A549 (cell line): ENCODE measurements around the gene COPB1. TPM values are rescaled to one million over a fixed set of nuclear protein-coding genes. Genes with fewer than 3 reads are reported as not detected.

ENCODE experiments used
- ATAC-seq, 2 experiments: fragments of 200-7000 bp in 1 of 2; fragments of >200 bp in 1 of 2; cut with Nextera tagmentation in 1 of 2; cut with Tn5 transposase in 1 of 2; 3 replicates each; pipeline versions ENCODE4 v1.8.0 to v1.9.1; 2018 to 2020; ENCODE audit warnings: mild to moderate bottlenecking in 1 of 2, moderate library complexity in 1 of 2
- CTCF ChIA-PET: fragments of 300-600 bp; sonication (Branson Sonifier 250); formaldehyde crosslinking; extraction: SDS; loops from one replicate; lab custom pipeline; 2021; ENCODE audit warnings: antibody characterized with exemption, inconsistent platforms; lab: Yijun Ruan, JAX
- POLR2A ChIA-PET: fragments of 350-600 bp; formaldehyde crosslinking; extraction: SDS; loops from one replicate; lab custom pipeline; 2021; ENCODE audit warnings: antibody characterized with exemption, inconsistent platforms; lab: Yijun Ruan, JAX
- DNase-seq, 2 experiments: peaks; one replicate each; pipeline versions ENCODE4 v3.0.0 to v3.0.0-alpha.2; 2011 to 2016; ENCODE audit warnings: low read depth in 1 of 2, low spot score in 1 of 2
- FAIRE-seq: peaks from 2 replicates; lab custom pipeline; 2011; peaks lifted over from hg19 to GRCh38; lab: Jason Lieb, UNC
- H3K27ac ChIP-seq, 2 experiments: fragments of >200 bp; sonication (Bioruptor Twin); formaldehyde crosslinking; 3 replicates each; pipeline ENCODE4 v1.5.1; 2016 to 2017
- H3K4me1 ChIP-seq: fragments of >200 bp; sonication (Bioruptor Twin); formaldehyde crosslinking; 3 replicates; pipeline ENCODE4 v1.6.1; 2016
- H3K4me2 ChIP-seq: fragments of >200 bp; sonication (Bioruptor Twin); formaldehyde crosslinking; 3 replicates; pipeline ENCODE4 v1.6.1; 2016
- H3K4me3 ChIP-seq: fragments of >200 bp; sonication (Bioruptor Twin); formaldehyde crosslinking; 3 replicates; pipeline ENCODE4 v1.5.1; 2016
- H3K9me3 ChIP-seq: fragments of >200 bp; sonication (Bioruptor Twin); formaldehyde crosslinking; 3 replicates; pipeline ENCODE4 v1.6.1; 2016
- ATOH8 ChIP-seq: fragments of 250-450 bp; sonication (Bioruptor Pico); IDR thresholded peaks from 2 replicates; pipeline ENCODE4 v1.5.0; 2020; ENCODE audit warnings: low read depth, mild to moderate bottlenecking, moderate library complexity
- BCL3 ChIP-seq: fragments of >200 bp; sonication (Bioruptor Twin); formaldehyde crosslinking; IDR thresholded peaks from 3 replicates; pipeline ENCODE4 v1.6.1; 2016
- BHLHE40 ChIP-seq: IDR thresholded peaks from 2 replicates; pipeline ENCODE4 v1.6.1; 2012; ENCODE audit warnings: low read depth, low read length, inconsistent platforms
- CEBPB ChIP-seq, 2 experiments: fragments of >200 bp in 1 of 2; sonication (Bioruptor Twin) in 1 of 2; formaldehyde crosslinking in 1 of 2; IDR thresholded peaks; 2 replicates each; pipeline ENCODE4 v1.6.1; 2012 to 2016
- CHD4 ChIP-seq: fragments of 200-600 bp; sonication (generic); IDR thresholded peaks from 2 replicates; pipeline ENCODE4 v1.6.1; 2016; ENCODE audit warnings: antibody characterized with exemption, mild to moderate bottlenecking, borderline replicate concordance
- CTCF ChIP-seq: fragments of >200 bp; sonication (Bioruptor Twin); formaldehyde crosslinking; IDR thresholded peaks from 3 replicates; pipeline ENCODE4 v1.5.1; 2016
- EHF ChIP-seq: fragments of 250-450 bp; sonication (Bioruptor Pico); IDR thresholded peaks from 2 replicates; pipeline ENCODE4 v1.5.0; 2020; ENCODE audit warnings: mild to moderate bottlenecking
- ELK1 ChIP-seq: fragments of 150-350 bp; IDR thresholded peaks from 2 replicates; pipeline ENCODE4 v1.6.1; 2014; ENCODE audit warnings: low read depth, mild to moderate bottlenecking, low read length
- HOXB5 ChIP-seq: fragments of 250-450 bp; sonication (Bioruptor Pico); IDR thresholded peaks from 2 replicates; pipeline ENCODE4 v1.5.0; 2020; ENCODE audit warnings: mild to moderate bottlenecking, moderate library complexity
- JUNB ChIP-seq: fragments of >200 bp; sonication (Bioruptor Twin); formaldehyde crosslinking; IDR thresholded peaks from 2 replicates; pipeline ENCODE4 v1.6.1; 2016
- KDM1A ChIP-seq: fragments of 200-600 bp; sonication (generic); IDR thresholded peaks from 2 replicates; pipeline ENCODE4 v1.6.1; 2016; ENCODE audit warnings: low read depth, mild to moderate bottlenecking
- KDM5A ChIP-seq: fragments of 200-600 bp; sonication (generic); IDR thresholded peaks from 2 replicates; pipeline ENCODE4 v1.6.1; 2016; ENCODE audit warnings: antibody characterized with exemption, mild to moderate bottlenecking
- MAX ChIP-seq: IDR thresholded peaks from 2 replicates; pipeline ENCODE4 v1.6.1; 2012
- NFE2L2 ChIP-seq: fragments of 150-350 bp; conservative IDR thresholded peaks from 2 replicates; pipeline ENCODE4 v1.6.1; 2014; ENCODE audit warnings: low read length
- NR3C1 ChIP-seq: fragments of >200 bp; sonication (Bioruptor Twin); formaldehyde crosslinking; IDR thresholded peaks from 3 replicates; pipeline ENCODE4 v1.6.1; 2017
- PHF8 ChIP-seq: fragments of 200-600 bp; sonication (generic); IDR thresholded peaks from 2 replicates; pipeline ENCODE4 v1.6.1; 2016; ENCODE audit warnings: low read depth, mild to moderate bottlenecking, antibody characterized with exemption, moderate library complexity, borderline replicate concordance
- POLR2AphosphoS2 ChIP-seq: conservative IDR thresholded peaks from 2 replicates; pipeline ENCODE4 v1.6.1; 2012; ENCODE audit warnings: low read length, improper control_type of control experiment, inconsistent platforms
- RARB ChIP-seq: fragments of 250-450 bp; sonication (Bioruptor Pico); IDR thresholded peaks from 2 replicates; pipeline ENCODE4 v1.8.0; 2021; ENCODE audit warnings: mild to moderate bottlenecking, moderate library complexity
- RCOR1 ChIP-seq: fragments of 150-350 bp; IDR thresholded peaks from 2 replicates; pipeline ENCODE4 v1.6.1; 2014; ENCODE audit warnings: antibody characterized with exemption, low read length, low read depth
- REST ChIP-seq: fragments of 200-600 bp; sonication (generic); IDR thresholded peaks from 2 replicates; pipeline ENCODE4 v1.6.1; 2016; ENCODE audit warnings: antibody characterized with exemption, mild to moderate bottlenecking, moderate library complexity
- SMC3 ChIP-seq: fragments of >200 bp; sonication (Bioruptor Twin); formaldehyde crosslinking; IDR thresholded peaks from 3 replicates; pipeline ENCODE4 v1.6.1; 2018; ENCODE audit warnings: inconsistent platforms
- SREBF2 ChIP-seq: fragments of 450-650 bp; IDR thresholded peaks from 2 replicates; pipeline ENCODE4 v1.6.1; 2014; ENCODE audit warnings: mild to moderate bottlenecking, moderate library complexity
- TFCP2L1 ChIP-seq: fragments of 250-450 bp; sonication (Bioruptor Pico); IDR thresholded peaks from 2 replicates; pipeline ENCODE4 v1.5.0; 2021; ENCODE audit warnings: mild to moderate bottlenecking
- ZSCAN20 ChIP-seq: fragments of 250-450 bp; sonication (Bioruptor Pico); IDR thresholded peaks from 2 replicates; pipeline ENCODE4 v1.8.0; 2022; ENCODE audit warnings: mild to moderate bottlenecking, moderate library complexity
- WGBS: methylation state at CpG from one replicate; pipeline ENCODE4 v1.1.6; 2017; ENCODE audit errors: missing lambda C conversion rate; 5-methylcytosine and 5-hydroxymethylcytosine counted together
- polyA plus RNA-seq, 4 experiments: library from polyadenylated mRNA; depleted of rRNA in 3 of 4; stranded (reverse); fragments of >200 nt; fragmentation: RNase III in 1 of 4; extraction: RNeasy Plus Mini Kit Qiagen cat#74134 plus additional on column Dnase treatment in 1 of 4; gene quantifications; 2 replicates in 3 of 4; 3 replicates in 1 of 4; pipeline ENCODE4 v1.2.3, GENCODE V29; 2011 to 2017

Gene COPB1
- polyA plus RNA-seq, 2 of the 4 experiments (the other 2 are of a cell fraction): 128 to 232 TPM

GRCh38 chr11:14538926-14539554 lies 39.4 kb upstream of the COPB1 start:
- WGBS: 66% methylated on average over 3 of the region's 3 CpGs
- no peak for DNase-seq
- H3K4me2 ChIP-seq: no peak overlapping the region
- POLR2A ChIA-PET: no interaction called here
- CTCF ChIA-PET: interaction anchor here (1.4 to 1.6 kb wide), 2 partner anchors 238 to 251 kb away, joined by 5 read pairs; no protein-coding TSS in a partner anchor
- no peak overlapping the region for H3K27ac ChIP-seq
- no peak for ATAC-seq
- TF ChIP-seq CEBPB (IDR thresholded peaks at IDR 0.05): no peak
- TF ChIP-seq ELK1: no peak
- no peak for TF ChIP-seq BCL3
- no peak for TF ChIP-seq SREBF2
- no peak for TF ChIP-seq TFCP2L1 (CRISPR knock-in tag)
- no peak for TF ChIP-seq CTCF
- TF ChIP-seq SMC3: no peak
- TF ChIP-seq HOXB5 (CRISPR knock-in tag): no peak
- no peak for TF ChIP-seq ATOH8
- TF ChIP-seq RCOR1: no peak
- TF ChIP-seq MAX: no peak
- TF ChIP-seq NR3C1: no peak
- H3K4me1 ChIP-seq: no peaks in the 10 kb centered on the region; the same call in 2 of the 3 replicates
- FAIRE-seq: no peak
- H3K4me3 ChIP-seq: no peak overlapping the region
- H3K9me3 ChIP-seq: no peaks in the 10 kb centered on the region

GRCh38 chr11:14538271-14538925 lies 38.8 kb upstream of the COPB1 start:
- FAIRE-seq: no peak
- H3K27ac ChIP-seq: no peak overlapping the region
- no peak for DNase-seq
- no peak for TF ChIP-seq KDM1A
- no peak for TF ChIP-seq ZSCAN20
- no peak for TF ChIP-seq BHLHE40
- TF ChIP-seq TFCP2L1 (CRISPR knock-in tag): no peak
- no peak for TF ChIP-seq REST
- no peak for TF ChIP-seq JUNB
- no peak for TF ChIP-seq CEBPB (IDR thresholded peaks at IDR 0.05)
- TF ChIP-seq NR3C1: no peak
- no peak for TF ChIP-seq NFE2L2
- no peak for TF ChIP-seq PHF8
- TF ChIP-seq POLR2AphosphoS2: no peak
- no peak for TF ChIP-seq CHD4
- TF ChIP-seq RARB (CRISPR knock-in tag): no peak
- TF ChIP-seq KDM5A: no peak
- TF ChIP-seq EHF (CRISPR knock-in tag): no peak
- H3K4me1 ChIP-seq: no peaks in the 10 kb centered on the region; the same call in 2 of the 3 replicates
- H3K9me3 ChIP-seq: no peaks in the 10 kb centered on the region
- WGBS: 82% methylated on average over 6 of the region's 6 CpGs
- ChIA-PET CTCF (interaction anchor here (1.0 to 1.4 kb wide), 2 partner anchors 22 to 238 kb away, joined by 3 to 5 read pairs; no protein-coding TSS in a partner anchor), POLR2A (no interaction called here)
- no peak overlapping the region for H3K4me2 ChIP-seq
- ATAC-seq: no peak; a peak in 1 of 6 replicates
- H3K4me3 ChIP-seq: no peak overlapping the region
